Stimulated activated CD8-positive, alpha-beta memory T cell treated with anti-CD3 and anti-CD28 coated beads, Interleukin-2, amount 100 ng/mL, for 48 hours (primary cell): ENCODE results near the gene CDH22.
A peak's percentile ranks its signal among the peaks of the same experiment; 100 is the strongest.

Source experiments
- DNase-seq, 2 donors: peaks; one replicate each; pipeline ENCODE4 v3.0.0-alpha.2; 2020; ENCODE audit warnings: low read depth in 2 of 2

Gene CDH22

GRCh38 chr20:46215913-46216707 is 92.2 kb downstream of the CDH22 start:
- DNase-seq: no peak

- DNase-seq: no peak
Observed at GRCh38 chr20:46214824-46215488, 93.3 kb downstream of the CDH22 start.

GRCh38 chr20:46213946-46214823 is 94.1 kb downstream of the CDH22 start:
- DNase-seq: no peak

GRCh38 chr20:46212876-46213275 is 95.4 kb downstream of the CDH22 start:
- DNase-seq: no peak

GRCh38 chr20:46212252-46212651 is 96.0 kb downstream of the CDH22 start:
- no peak for DNase-seq

- no peak for DNase-seq
Observed at GRCh38 chr20:46211331-46211722, 97.0 kb downstream of the CDH22 start.

- no peak for DNase-seq
Observed at GRCh38 chr20:46210672-46211330, 97.5 kb downstream of the CDH22 start.

GRCh38 chr20:46209930-46210671 is 98.2 kb downstream of the CDH22 start:
- DNase-seq: no peak

GRCh38 chr20:46207793-46208192 is 100.5 kb downstream of the CDH22 start:
- DNase-seq: no peak

- no peak for DNase-seq
Observed at GRCh38 chr20:46206992-46207549, 101.2 kb downstream of the CDH22 start.

- DNase-seq: no peak
Observed at GRCh38 chr20:46206025-46206424, 102.3 kb downstream of the CDH22 start.

GRCh38 chr20:46205349-46205748 is 102.9 kb downstream of the CDH22 start:
- DNase-seq: no peak

- DNase-seq: no peak
Observed at GRCh38 chr20:46204594-46205186, 103.6 kb downstream of the CDH22 start.

GRCh38 chr20:46203510-46203837 is 104.8 kb downstream of the CDH22 start:
- no peak for DNase-seq

GRCh38 chr20:46202766-46203509 is 105.4 kb downstream of the CDH22 start:
- DNase-seq: no peak

GRCh38 chr20:46200582-46201570 is 107.4 kb downstream of the CDH22 start:
- DNase-seq: no peak

GRCh38 chr20:46199198-46199597 is 109.1 kb downstream of the CDH22 start:
- DNase-seq: peak in 1 of 2 donors; percentile 6

GRCh38 chr20:46196990-46197389 is 111.3 kb downstream of the CDH22 start:
- no peak for DNase-seq
